ENCODE measurements around the gene NEMF.

DNA sequence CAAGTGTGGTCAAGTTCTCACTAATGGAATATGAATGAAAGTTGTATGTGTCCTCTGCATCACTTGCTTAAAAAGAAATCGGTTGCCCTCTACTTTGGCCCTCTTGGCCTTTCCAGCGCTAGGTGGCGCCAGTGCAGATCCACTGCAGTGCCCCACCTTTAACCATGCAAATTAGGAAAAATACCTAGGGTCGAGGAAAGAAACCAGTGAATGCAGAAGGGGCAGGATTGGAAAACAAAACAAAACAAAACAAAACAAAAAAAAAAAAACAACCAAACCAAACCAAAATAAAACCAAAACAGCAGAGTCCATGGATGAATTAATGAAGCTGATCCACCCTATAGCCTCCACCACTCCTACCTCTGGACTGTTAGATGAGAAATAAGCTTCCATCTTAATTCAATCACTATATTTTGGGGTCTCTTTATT, 12.9 kb upstream of the NEMF start:
- TF ChIP-seq, protein P1, sequence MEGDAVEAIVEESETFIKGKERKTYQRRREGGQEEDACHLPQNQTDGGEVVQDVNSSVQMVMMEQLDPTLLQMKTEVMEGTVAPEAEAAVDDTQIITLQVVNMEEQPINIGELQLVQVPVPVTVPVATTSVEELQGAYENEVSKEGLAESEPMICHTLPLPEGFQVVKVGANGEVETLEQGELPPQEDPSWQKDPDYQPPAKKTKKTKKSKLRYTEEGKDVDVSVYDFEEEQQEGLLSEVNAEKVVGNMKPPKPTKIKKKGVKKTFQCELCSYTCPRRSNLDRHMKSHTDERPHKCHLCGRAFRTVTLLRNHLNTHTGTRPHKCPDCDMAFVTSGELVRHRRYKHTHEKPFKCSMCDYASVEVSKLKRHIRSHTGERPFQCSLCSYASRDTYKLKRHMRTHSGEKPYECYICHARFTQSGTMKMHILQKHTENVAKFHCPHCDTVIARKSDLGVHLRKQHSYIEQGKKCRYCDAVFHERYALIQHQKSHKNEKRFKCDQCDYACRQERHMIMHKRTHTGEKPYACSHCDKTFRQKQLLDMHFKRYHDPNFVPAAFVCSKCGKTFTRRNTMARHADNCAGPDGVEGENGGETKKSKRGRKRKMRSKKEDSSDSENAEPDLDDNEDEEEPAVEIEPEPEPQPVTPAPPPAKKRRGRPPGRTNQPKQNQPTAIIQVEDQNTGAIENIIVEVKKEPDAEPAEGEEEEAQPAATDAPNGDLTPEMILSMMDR (IDR thresholded peaks at IDR 0.05): peak; percentile 93
- no peak for TF ChIP-seq EZH2 (IDR thresholded peaks at IDR 0.05; ENCODE audit: borderline replicate concordance, insufficient read depth, low read depth, low read length, poor library complexity, severe bottlenecking)

Measured in B cell (primary cell).